Pons (tissue), 1 donor: ENCODE measurements around the gene MAN1C1.
"Not testable (repeated sequence)": the region's sequence is repeated elsewhere in the genome, so short reads cannot be mapped to it uniquely, and the experiment has no call there.

Experiments
- DNase-seq: peaks from one replicate; pipeline ENCODE4 v3.0.0-alpha.2; 2016; ENCODE audit warnings: low spot score

Gene MAN1C1

DNA sequence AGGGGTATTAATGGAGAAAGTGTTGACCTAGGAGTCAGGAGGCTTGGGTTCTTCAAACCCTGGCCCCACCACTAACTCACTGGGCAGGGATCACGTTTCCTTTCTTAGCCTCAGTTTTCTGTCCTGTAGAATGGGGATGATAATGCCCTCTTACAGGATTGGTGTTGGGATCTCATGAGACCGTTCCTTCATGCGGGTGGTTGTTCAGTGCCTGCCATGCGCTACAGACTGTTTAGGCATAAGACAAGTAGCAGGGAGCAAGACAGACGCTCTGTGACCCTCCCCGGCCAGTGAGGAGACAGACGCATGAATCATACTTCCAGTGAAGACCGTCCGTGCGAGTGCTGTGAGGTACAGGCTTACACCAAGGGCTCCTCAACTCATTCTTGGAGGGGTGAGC, 81.7 kb downstream of the MAN1C1 start:
- no peak for DNase-seq

DNA sequence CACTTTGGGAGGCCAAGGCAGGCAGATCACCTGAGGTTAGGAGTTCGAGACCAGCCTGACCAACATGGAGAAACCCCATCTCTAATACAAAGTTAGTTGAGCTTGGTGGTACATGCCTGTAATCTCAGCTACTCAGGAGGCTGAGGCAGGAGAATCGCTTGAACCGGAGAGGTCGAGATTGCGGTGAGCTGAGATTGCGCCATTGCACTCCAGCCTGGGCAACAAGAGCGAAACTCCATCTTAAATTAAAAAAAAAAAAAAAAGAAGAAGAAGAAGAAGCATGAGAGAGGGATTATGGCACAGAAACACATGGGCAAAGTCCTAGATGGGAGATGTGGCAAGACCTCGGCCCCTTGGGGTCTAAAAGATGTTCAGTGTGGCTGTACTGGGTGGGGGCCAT, 82.5 kb downstream of the MAN1C1 start:
- not testable (repeated sequence) for DNase-seq

DNA sequence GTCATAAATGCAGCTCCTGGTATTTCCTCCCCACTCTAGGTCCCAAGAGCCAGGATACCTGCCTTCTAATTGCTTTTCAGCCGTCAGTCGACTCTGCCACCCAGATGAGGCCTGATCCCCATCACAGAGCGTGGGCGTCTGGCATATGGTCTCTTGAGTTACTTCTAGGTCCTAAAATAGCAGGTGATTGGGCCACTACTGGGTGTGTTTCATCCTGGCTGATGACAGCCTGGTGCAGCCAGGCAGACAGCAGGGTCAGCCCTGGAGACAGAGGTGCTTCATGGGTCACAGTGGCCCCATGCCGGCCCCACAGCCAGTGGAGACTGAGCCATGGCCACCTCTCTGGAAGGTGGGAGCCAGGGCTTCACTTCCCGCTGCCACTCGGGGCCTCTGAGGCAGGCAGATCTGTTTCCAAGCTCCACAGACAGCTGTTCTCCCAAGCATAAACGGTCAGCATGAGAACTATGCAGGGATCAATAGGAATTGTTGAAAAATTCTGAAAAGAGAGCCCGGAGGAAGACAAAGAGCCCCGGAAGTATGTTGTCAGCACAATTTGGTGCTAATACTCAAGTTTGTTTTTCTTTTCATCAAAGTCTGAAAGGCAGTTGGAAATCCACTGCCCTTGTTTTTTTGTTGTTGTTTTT, 83.0 kb downstream of the MAN1C1 start:
- DNase-seq, result peak; percentile 20

DNA sequence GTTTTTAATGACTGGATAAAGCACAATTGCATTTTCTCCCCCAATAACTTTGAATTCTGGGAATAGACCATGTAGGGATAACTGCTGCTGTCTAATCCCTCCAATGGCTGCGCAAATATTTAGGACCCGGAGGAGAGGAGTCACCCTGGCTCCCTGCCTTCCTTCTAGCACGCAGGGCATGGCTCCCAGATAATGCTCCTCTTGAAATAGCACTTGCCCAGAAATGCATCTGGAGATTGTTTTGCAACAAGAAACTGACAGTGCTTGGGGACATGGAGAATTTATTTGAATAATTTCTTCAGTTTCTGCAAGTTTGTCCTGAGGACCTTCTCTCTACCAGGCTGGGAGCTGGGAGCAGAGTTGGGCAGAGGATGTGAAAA, 83.5 kb downstream of the MAN1C1 start:
- DNase-seq, result peak; percentile 42

DNA sequence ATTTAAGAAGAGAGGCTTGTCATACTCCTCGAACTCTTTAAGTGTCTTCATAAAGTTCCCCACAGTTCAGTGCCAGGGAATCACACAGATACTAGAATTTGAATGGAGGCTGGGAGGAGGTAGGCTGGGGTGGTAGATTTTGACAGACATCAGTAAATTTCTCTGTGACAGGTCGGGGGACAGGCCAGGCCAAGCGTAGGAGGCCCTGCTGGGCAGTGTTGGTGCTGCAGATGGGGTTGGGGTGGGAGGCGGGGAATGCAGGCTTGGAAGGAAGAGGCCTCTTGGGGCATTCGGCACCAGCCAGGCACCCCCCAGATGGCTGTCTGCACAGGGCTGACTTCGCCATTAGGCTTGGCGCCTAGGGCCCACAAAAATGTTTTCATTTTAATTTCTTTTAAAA, 84.0 kb downstream of the MAN1C1 start:
- DNase-seq, result no peak

DNA sequence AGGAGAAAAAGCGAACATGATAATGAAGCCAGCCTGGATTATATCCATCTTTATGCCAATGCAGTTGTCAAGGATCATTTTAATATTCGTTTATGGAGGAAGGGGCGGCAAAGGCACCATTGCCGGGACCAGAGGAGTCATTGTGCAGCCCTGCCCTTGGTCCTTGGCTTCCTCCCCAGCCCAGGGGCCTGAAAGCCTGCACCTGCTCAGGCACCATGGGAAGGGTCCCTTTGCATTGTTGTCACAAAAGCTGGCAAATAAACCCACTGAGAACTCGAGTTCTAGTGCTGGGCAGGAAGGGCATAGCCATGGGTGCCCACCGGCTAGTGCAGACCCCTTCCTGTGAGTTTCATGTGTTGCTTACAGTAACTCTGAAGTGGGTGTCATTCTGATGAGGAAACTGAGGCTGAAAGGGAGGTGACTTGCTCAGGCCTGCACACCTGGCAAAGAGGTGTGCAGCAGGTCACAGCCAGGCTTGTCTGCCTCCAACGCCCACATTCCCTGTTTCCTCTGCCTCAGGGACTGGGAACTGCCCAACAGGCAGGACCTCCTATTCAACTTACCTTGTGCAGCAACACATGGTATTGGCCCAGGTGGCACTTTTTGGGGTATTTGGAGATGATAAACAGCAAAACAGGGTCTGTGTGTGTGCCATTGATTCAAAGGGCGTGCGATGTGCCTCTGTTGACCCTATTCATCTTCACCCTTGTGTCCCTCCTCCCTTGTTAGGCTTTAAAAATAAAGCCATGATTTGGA, 84.6 kb downstream of the MAN1C1 start:
- DNase-seq, result no peak

DNA sequence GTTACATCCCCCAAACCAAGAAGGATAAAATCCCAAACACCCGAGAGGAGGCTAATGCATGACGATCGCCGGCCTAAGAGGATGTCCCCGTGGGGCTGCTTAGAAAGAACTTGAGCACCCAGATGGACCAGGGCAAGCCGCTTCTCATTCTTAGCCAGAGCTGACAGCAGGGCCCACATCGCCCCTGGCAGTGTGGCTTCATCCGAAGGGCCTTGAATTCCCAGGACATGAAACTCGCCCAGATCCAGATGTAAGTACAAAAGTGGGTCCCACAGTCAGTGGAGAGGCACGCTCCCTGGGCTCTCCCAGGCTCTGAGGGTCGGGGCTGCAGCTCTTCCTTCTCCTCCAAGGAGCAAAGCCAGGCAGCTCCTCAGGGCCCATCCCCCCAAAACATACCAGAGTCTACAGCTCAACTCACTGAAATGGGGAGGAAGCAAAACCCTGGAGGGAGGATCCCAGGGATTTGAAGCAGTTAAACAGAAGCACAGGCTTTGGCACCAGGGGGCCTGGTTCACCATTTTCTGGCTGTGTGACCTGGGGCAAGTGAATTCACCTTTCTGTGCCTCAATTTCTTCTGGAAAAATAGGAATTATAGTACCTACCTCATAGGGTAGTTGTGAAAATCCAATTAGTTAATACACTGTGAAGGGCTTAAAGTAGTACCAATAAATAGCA, 85.6 kb downstream of the MAN1C1 start:
- no peak for DNase-seq

DNA sequence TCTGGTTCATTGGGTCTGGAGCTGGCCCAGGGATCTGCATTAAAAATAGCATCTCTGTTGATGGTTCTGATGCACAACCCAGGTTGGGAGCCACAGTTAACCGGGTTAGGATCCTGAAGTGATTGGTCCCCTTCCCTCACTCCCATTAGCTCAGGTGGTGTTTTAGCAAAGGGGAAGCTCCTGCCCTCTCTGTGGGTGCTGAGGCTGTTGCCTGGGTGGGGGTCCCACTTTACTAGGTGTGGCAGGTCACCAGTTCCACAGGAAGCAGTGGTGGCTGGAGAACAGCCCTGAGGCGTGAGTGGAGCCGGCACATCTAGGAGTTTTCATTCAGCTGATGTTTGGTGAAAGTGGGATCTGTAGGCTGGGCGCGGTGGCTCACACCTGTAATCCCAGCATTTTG, 86.5 kb downstream of the MAN1C1 start:
- no peak for DNase-seq

DNA sequence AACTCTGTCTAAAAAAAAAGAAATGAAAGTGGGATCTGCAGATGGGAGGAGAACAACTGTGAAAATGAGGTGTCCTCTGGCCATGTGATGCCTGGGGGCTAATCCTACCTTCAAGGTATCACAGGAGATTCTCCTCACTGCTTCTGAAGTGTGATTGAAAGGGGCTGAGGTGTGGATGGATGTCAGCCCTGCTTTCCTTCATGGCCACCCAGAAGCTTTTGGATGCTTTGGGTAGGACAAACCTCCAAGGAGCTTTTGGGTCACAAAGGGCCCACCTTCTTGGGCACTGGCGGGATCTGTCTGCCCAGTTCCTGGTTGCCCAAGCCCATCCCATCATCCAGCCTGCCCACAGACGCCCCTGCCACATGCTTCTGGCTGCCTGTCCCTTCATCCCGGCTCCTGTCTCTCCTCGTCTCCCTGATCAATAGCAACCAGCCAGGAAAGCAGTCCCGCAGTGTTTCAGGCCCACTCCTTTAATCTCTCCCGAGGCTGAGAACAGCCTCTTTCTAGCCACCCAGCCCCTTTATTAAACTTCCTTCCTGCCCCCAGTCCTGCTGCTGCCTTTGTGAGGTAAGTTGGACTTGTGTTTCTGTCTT, 87.2 kb downstream of the MAN1C1 start:
- no peak for DNase-seq

DNA sequence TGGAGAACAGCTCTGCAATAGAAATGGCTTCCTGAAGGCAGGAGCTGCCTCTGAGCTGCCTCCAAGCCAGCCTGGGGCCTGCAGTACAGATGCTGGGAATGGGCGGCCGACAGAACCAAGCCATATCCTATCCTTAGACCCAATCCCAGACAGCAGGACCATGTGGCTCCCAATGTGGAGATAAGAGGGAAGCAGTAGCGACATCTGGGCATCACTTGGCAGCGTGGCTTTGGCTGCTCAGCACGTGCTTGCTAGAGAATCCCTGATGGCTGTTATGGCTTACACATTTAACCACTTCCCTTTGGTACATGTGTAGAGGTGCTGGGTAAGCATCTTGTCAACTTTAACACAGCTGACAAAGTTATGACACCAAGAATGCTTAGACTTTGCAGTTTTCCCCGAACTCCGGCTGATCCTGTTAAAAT, 87.7 kb downstream of the MAN1C1 start:
- peak; percentile 65 for DNase-seq

DNA sequence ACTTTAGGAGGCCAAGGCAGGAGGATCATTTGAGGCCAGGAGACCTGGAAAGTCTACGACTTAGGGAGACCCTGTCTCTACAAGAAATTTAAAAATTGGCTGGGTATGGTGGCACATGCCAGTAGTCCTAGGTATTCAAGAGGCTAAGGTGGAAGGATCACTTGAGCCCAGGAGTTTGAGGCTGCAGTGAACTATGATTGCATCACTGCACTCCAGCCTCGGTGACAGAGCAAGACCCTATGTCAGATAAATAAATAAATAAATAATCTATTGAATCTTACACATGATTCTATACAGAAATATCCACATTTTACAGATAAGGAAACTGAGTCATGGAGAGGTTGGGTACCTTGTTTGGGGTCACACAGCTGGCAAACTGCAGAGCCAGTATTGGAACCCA, 89.1 kb downstream of the MAN1C1 start:
- DNase-seq, result no peak

DNA sequence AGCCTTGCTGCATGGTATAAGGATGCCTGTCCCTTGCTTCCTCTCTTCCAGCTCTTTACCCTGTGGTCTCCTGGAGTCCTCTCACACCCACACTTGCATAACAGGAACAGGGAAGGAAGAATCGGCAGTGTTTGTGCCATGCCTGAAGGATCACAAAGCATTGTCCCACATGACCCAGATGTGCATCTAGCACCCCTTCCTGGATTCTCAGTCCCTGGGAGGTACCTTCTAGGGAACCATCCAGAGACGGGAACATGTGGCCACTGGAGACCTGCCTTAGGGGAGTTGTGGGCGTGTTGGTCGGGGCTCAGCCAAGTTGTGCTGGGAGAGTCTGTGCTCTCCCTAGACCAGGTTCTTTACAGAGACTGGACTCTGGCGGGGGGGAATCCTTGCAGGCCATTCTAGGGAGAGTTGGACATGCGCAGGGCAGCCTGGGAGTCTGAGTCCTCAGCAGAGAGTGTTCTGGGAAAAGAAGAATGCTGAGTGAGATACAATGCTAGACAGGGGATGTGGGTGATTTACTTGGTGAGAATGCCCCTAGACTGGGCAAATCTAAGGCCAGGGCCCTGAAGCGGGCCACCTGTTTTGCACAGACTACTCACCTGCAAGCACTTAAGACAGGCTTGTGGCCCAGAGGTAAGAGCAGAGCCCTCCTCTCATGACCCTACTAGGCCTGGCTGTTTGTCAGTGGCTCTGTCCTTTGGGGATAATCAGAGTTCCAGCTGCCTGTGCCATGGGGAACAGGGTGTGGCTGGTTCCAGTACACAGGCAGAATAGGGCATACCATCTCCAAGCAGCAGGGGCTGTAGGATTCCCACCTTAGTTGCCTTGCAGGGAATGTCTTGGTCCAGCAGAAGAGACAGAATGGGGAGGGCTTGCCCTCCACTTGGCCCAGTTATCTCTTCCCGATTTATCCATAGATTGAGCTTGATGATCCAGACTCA, 89.8 kb downstream of the MAN1C1 start:
- no peak for DNase-seq

DNA sequence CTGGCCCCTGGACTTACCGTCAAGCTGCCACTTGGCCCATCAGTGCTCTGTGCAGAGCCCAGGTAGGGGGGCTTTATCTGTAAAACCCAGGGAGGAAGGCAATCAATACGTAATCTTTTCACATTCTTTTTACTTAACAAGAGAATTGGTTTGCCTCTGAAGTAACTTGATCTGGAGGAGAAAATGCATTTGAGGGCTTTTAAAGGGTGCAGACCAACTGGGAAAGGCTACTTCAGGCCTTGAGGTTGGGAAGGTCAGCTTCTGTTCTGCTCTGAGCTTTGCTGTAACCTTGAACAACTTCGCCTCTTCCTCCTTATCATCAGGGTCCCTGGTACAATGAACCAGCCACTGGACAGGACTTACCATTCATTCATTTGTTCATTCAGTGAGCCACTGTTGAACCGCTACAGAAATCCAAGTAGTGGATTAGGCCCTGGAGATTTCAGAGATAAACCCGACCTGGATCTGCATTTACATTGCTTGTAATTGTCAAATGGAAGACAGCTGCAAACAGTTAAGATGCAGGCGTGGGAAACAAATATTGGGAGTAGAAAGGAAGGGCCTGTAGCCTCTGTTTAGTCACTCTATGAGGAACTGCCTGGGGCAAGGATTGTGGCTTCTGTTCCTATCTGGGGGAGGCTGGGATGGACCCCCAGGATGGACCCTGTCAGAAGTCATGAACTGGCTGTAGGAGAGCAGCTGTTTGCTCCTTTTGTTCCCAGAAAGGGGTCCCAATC, 90.9 kb downstream of the MAN1C1 start:
- no peak for DNase-seq

DNA sequence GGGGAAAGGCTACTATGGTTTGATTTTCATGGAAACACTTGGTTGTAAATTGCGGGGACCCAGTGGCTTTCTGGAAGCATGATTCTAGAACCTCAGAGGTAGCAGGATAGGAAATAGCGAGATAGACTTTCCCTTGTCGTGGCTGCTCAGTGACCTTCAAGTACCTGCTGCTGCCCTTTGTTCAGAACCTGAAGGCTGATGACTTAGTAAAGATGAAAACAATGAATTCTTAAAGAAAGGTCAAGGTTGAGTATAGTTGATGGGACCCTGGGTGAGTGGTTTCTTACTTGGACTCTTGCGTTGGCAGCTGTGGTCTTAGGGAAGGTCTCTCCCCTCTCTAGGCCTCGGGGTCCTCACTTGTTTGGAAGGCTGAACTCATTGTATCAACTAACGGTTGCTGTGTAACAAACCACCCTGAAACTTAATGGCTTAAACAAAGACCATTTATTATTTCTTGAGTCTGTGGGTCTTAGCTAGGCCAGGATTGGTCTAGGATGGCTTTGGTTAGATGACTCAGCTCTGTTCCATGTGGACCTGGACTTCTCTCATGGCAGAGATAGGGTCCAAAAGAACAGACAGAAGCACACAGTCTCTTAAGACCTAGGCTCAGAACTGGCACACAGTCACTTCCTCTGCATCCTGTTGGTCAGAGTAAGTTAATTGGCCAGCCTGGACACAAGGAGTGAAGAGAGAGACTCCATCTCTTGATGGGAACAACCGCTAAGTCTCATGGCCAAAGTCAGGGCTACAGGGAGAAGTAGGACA, 94.2 kb downstream of the MAN1C1 start:
- no peak for DNase-seq

DNA sequence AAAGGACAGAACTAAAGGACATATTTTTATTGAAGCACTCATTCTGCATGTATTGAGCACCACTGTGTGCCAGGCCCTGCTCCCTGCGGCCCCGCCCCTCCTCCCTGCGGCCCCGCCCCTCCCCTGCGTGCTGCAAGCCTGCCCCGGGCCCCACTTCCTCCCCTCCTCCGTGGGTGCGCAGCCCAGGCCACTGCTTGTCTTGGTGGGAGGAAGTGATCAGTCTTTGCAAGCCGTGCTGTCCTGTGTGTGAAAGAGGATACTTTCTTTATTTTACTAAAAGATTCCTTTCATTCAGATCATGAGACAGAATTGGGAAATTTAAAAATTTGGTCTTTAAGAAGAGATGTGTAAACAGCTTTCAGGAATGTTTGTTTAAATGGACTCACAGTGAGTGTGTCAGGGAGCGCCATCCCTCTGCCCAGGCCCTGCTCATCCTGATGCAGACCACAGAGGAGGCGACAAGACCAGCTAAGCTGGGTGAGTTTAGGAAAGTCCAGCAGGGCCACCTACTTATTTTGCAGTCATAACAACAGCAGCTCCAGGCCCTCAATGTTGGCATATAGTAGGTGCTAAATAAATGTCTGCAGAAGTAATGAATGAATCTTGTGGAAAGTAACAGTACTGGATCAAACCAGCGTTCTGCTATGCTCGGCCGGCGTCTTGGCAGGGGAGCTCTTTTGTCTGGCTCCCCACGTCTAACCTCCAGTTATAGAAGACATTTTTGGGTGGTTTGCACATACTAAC, 95.1 kb downstream of the MAN1C1 start:
- DNase-seq, result peak; percentile 33

DNA sequence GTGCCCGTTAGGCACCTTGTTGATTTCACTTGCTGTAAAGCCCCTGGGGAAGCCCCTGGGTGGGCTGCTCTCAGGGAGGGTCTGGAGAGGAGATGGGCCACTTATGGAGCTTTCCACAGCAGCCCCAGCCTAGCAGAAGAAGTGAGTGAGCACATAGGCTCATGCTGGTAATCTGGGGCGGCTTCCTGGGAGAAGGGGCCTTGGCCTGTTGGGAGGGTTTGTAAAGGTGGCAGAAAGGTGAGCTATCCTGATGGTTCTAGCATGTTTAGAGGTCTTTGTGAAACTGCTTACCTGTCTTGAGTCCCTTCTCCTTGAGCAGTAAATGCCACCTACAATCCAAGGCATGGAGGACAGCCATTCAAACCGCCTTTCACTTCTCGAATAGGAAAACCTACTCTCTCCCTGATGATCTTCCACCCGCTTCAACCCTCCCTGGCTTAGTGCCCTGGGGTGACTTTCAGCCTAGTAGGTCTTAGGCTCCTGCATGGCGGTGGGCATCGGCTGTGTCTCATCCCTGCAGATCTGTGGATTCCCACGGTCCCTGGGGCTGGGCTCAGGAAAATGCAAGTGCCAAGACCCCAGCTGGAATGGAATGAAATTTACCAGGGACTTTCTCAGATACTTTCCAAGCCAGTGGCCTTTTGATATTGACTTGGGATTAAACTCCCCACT, 95.8 kb downstream of the MAN1C1 start:
- DNase-seq, result no peak

DNA sequence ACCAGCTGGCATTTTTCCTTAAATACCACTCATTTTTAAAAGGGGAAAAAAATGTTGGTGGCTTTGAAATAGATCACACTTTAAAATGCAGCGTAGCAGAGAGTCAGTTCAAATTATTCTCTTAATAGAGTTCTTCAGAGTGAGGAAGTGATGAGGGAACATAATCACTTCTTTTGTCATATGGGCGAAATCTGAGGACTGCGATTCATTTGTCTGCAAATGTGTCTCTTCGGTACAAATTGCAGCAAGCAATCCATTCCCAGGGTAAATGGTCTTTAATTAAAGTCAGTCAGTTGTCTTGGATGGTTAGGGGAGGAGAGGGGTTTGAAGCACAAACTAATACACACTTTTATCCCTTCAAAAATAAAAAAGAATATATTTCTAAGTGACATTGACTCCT, 97.4 kb downstream of the MAN1C1 start:
- DNase-seq, result no peak

DNA sequence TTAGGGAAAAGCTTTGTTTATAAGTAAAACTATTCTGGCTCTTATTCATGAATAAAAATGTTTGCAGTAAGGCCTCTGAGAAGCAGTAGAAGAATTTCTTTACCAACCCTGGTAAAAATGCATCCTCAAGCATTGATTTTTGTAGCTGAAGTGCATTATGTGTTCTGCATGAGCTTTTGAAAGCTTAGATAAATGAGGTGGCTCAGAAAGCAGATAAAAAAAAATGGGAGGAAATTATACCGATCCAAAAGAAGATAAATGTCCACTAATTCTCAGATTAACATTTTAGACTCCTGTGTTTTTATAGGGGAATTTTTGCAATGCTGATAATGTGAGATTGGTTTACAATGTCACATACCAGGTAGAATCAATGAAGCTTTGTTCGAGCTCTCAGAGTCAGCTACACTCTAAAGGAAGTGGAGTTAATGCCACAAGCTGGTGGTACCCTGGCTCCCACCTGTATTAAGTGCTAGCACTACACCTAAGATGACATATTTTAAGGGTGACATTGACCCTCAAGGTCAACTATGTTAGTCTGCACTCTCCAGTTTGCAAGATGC, 97.9 kb downstream of the MAN1C1 start:
- DNase-seq, result no peak

DNA sequence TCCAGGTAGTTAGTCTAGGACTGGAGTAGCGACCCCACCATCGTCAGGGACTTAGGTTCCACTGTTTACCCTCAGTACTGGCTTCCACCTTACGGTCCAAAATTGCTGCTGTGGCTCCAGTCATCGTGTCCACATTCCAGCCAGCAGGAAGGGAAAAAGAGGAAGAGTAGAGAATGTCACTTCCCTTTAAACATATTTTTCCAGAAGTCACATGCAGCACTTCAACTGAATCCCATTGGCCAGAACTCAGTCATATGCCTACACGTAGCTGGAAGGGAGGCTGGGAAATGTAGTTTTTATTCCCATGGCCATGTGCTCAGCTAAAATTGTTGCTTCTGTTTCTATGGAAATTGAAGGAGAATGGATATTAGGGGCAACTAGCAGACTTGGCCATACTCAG, 99.3 kb downstream of the MAN1C1 start:
- DNase-seq, result no peak
